HL-60 (cell line): ENCODE results near the gene NT5DC3.

Experiments
- CTCF ChIP-seq: IDR thresholded peaks from one replicate; pipeline ENCODE4 v1.5.1; 2011; ENCODE audit warnings: low read length, control low read depth, inconsistent platforms; ENCODE audit not compliant: insufficient read depth
- GABPA ChIP-seq: IDR thresholded peaks from 2 replicates; pipeline ENCODE4 v1.6.1; 2012; ENCODE audit warnings: low read depth
- POLR2AphosphoS5 ChIP-seq: IDR thresholded peaks from 2 replicates; pipeline ENCODE4 v1.6.1; 2012; ENCODE audit warnings: low read depth
- REST ChIP-seq: IDR thresholded peaks from 2 replicates; pipeline ENCODE4 v1.6.1; 2012; ENCODE audit warnings: low read depth; ENCODE audit not compliant: insufficient replicate concordance

GRCh38 chr12:103830025-103830725 is 10.9 kb downstream of the NT5DC3 start:
- TF ChIP-seq POLR2AphosphoS5 (no peak), CTCF (no peak), REST (no peak), GABPA (no peak)
